DMS 273 treated with DMSO at 0.1 percent for 48 hours (cell line): Measurements from ENCODE around the gene APOBEC3H.

Experiments used
- DNase-seq: peaks from one replicate; lab custom pipeline; 2025; lab: John Stamatoyannopoulos, UW

Gene APOBEC3H

DNA sequence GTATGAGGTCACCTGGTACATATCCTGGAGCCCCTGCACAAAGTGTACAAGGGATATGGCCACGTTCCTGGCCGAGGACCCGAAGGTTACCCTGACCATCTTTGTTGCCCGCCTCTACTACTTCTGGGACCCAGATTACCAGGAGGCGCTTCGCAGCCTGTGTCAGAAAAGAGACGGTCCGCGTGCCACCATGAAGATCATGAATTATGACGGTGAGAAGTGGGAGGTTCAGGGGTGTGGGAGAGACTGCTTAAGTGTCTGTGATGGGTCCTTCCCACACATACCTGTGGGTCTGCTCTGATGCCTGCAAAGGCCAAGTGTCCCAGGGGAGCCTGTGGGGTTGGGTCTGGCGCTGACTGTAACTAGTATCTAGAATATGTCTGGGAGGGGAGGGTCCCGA, 16.0 kb upstream of the APOBEC3H start:
- no peak for DNase-seq

DNA sequence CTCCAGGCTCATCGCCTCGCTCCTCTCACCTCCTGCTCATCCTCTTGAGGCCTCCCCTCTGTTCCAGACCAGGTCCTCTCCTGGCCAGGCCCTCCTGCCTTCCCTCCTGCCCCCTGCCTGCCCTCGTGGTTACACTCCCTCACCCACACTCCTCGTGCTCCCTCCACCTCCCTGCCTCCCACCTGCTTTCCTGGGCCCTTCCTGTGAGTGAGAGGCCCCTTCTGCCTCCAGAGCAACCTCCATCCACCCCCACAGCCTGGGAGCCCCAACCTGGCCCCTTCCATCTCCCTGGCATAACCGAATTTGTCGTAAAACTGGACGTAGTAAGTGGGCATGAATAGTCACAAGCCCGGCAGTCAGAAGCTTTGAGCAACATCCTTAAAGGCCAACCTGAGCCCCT, 15.4 kb upstream of the APOBEC3H start:
- no peak for DNase-seq

DNA sequence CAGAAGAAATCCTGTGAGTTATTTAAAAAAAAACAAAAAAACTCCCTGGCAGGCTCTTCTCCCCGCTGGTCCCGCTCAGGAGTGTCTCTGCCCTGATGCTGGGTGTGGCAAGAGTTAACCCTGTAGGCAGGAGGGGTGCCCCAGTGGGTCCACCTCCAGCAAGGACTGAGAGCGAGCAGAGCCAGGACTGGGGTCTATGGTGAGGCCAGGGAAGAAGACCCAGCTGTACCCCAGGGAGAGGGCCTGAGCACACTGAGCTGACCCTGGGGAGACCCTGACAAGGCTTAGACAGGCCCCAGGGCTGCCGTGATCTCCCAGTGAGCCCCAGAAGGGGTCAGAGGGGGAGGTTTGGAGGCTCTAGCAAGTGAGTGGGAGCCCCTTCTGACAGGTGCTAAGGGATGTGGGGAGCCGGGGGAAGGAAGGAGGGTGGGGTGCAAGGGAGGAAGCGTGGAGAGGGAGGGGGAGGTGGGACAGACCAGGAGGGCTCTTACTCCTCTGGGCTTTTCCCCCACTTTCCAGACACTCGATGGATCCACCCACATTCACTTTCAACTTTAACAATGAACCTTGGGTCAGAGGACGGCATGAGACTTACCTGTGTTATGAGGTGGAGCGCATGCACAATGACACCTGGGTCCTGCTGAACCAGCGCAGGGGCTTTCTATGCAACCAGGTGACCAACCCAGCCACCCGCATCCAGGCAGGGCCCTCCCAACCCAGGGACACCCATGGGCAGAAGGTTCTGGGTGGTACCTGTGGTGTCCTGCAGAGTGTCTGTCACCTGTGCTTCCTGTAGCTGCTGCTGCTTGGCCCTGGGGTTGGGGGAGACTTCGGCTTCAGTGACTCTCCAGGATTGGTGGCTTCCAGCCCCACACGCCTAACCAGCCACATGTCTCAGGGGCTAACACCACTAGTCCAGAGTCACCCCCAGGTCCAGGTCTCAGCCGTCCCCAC, 13.6 kb upstream of the APOBEC3H start:
- DNase-seq, result no peak

- no peak for DNase-seq
These were observed 12.4 kb upstream of the APOBEC3H start for GRCh38 chr22:39084666-39085065.

- DNase-seq, result no peak
These were observed 9.9 kb upstream of the APOBEC3H start for GRCh38 chr22:39087098-39087497.

GRCh38 chr22:39087881-39088684, 9.0 kb upstream of the APOBEC3H start:
- DNase-seq, result no peak

- DNase-seq, result no peak
These were observed 8.4 kb upstream of the APOBEC3H start for GRCh38 chr22:39088685-39089032.

GRCh38 chr22:39089928-39090327, 7.1 kb upstream of the APOBEC3H start:
- no peak for DNase-seq

DNA sequence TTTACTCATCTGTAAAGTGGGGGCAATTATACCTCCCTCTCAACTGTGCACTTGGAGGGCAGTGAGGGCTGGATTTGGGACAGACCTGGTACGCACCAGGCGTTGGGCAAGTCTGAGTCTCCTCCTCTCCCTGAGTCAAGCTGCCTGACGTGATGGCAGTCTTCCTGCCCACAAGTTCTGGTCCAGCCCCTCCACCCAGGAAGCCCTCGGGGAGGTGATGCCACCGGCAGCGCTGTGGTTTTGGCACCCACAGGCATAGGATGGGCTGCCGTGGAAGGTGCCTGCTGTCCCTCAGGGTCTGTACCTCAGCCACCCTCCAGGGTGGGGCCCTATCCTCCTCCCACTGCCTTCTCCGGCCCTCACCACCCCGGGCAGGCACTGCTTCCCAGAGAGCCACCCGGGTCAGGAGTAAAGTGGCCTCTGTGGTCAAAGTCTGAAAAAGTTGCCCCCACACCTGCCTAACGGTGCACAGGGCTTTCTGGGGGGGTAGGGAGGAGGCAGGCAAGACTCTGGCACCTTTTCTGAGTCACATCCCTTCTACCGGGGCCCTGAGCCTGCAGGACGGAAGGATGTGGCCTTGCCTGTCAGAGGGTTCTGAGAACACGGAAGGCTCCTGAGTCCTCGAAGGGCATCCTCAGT, 6.5 kb upstream of the APOBEC3H start:
- DNase-seq, result no peak

- no peak for DNase-seq
These were observed 5.6 kb upstream of the APOBEC3H start for GRCh38 chr22:39091126-39092081.

GRCh38 chr22:39092111-39092862, 4.8 kb upstream of the APOBEC3H start:
- DNase-seq, result no peak

DNA sequence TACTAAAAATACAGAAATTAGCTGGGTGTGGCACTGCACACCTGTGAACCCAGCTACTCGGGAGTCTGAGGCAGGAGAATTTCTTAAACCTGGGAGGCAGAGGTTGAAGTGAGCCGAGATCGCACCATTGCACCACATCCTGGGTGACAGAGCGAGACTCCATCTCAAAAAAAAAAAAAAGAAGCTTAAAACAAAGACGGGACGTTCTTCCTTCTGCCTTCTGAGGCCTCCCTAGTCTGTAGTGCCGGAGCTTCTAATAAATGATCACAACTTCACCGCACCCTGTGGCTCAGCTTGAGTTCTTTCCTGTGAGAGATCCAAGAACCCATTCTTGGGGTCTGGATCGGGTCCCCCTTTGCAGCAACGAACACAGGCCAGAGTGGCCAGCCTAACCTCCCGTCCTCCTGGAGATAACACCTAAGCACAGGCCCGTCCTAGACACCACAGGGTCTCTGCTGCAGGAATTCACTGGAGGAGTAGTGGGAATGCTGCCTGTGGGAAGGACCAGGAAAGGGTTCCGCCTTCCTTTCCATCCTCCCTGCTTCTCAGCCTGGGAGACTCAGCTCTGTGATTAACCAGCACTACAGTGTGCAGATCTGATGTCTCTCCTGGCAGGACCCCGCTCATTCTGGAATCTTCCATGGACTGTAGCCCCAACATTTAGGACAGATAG, 2.2 kb upstream of the APOBEC3H start:
- DNase-seq, result no peak

DNA sequence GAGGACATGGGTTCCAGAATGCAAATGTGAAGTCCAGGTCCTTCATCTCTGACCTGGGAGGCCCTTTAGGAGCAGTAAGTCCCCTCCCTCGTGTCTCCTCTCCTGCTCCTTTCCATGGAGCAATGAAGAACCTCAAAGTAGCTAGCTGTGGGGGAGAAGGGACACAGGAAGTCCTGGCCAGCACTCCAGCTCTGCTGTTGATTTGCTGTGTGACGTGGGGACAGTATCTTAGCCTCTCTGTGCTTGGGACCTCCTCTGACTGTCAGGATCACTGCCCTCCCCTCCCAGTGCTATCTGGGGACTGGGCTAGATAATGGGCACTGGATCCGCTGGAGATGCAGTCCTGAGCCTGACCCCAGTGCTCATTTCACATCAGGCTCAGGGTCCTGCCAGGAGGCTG, 1.1 kb upstream of the APOBEC3H start:
- no peak for DNase-seq

- DNase-seq, result no peak
These were observed 982 bp downstream of the APOBEC3H start for GRCh38 chr22:39098026-39098425.

DNA sequence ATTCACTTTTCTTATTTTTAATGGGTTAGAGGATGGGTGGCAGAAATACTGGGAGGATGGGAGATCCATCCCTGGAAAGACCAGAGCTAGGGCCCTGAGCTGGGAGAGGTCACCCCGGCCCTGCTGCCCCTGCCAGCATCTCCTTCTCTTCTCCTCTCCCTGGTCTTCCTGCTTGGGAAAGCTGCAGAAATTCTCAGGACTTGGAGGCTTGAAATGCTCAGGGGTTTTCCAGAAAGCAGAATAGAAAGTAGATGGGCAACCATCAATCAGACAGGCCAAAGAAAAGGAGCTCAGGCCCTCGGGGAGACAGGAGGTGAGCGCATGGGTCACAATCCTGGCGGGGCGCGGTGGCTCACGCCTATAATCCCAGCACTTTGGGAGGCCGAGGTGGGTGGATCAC, 1.5 kb downstream of the APOBEC3H start:
- no peak for DNase-seq

DNA sequence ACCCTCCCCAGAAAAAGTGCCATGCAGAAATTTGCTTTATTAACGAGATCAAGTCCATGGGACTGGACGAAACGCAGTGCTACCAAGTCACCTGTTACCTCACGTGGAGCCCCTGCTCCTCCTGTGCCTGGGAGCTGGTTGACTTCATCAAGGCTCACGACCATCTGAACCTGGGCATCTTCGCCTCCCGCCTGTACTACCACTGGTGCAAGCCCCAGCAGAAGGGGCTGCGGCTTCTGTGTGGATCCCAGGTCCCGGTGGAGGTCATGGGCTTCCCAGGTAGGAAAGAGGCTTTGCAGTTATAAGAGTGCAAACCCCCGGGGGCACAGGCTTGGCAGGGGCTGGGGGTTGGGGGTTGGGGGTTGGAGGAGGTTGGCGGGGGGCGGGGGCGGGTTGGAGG, 4.2 kb downstream of the APOBEC3H start:
- no peak for DNase-seq

GRCh38 chr22:39103431-39103830, 6.4 kb downstream of the APOBEC3H start:
- DNase-seq, result no peak

DNA sequence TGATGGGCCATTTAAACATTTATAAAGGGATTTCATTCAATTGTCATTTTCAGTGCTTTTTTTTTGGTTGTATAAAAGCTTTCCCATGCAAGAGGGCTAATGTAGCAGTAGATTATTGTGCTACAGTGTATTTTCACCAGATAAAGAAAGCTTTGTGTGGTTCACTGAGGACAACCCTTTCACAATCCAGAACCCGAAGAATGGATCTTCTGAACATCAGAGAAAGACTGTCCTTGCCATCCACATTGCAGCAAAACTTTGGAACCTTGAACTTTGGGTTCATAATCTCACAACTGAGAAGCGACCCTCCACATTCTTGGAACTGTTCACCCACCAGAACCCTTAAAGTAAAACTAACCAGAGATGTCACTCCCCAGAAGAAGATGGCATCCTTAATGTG, 9.3 kb downstream of the APOBEC3H start:
- DNase-seq, result no peak

DNA sequence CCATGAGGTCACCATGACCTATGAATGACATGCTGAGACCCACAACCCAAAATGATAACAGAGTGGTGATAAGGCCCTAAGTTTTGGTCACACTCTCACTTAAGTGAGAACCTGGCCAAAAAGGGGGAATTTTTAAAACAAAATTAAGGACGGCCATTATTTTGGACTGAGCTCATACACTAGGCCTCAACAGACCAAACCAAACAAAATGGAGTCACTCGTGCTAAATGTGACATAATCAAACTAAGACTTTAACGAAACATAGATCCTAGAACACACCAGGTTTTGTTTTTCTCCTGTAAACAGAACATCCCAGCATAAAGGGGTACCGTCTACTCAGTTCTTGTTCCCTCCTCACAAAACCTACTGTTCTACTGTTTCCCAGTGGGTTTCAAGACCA, 11.4 kb downstream of the APOBEC3H start:
- no peak for DNase-seq

DNA sequence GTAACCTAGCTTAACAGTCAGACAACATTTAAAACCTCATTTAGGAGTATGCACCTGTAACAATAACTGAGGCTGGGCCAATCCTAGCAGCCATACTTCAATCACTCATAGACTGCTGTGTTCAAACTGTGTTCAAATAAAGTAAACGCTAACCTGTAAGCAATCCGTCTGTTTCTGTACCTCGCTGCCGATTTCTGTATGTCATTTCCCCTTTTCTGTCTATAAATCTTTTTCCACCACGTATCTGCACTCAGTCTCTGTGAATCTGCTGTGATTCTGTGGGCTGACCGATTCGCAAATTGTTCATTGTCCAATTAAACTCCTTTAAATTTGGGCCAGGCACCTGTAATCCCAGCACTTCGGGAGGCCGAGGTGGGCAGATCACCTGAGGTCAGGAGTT, 12.3 kb downstream of the APOBEC3H start:
- no peak for DNase-seq
